HG03342 (cell line): Measurements from ENCODE around the gene TBC1D16.

Experiments used
- ATAC-seq: cut with Tn5 transposase; IDR thresholded peaks from one replicate; pipeline ENCODE4 v1.9.1; 2021; ENCODE audit warnings: mild to moderate bottlenecking, moderate library complexity; ENCODE audit not compliant: unreplicated experiment

Gene TBC1D16

GRCh38 chr17:79916991-79917901 is 118.4 kb downstream of the TBC1D16 start:
- no peak for ATAC-seq

GRCh38 chr17:79916506-79916905 is 119.2 kb downstream of the TBC1D16 start:
- ATAC-seq: no peak

GRCh38 chr17:79915850-79916430 is 119.7 kb downstream of the TBC1D16 start:
- ATAC-seq: no peak

- ATAC-seq: no peak
Observed at GRCh38 chr17:79914813-79915740, 120.6 kb downstream of the TBC1D16 start.

GRCh38 chr17:79913896-79914812 is 121.5 kb downstream of the TBC1D16 start:
- ATAC-seq: no peak

GRCh38 chr17:79913451-79913850 is 122.2 kb downstream of the TBC1D16 start:
- ATAC-seq: no peak

- no peak for ATAC-seq
Observed at GRCh38 chr17:79912552-79913330, 122.9 kb downstream of the TBC1D16 start.

- ATAC-seq: no peak
Observed at GRCh38 chr17:79911430-79912399, 124.0 kb downstream of the TBC1D16 start.

GRCh38 chr17:79910985-79911361 is 124.7 kb downstream of the TBC1D16 start:
- no peak for ATAC-seq

GRCh38 chr17:79909121-79909520 is 126.6 kb downstream of the TBC1D16 start:
- no peak for ATAC-seq

- ATAC-seq: no peak
Observed at GRCh38 chr17:79907850-79908249, 127.8 kb downstream of the TBC1D16 start.

- no peak for ATAC-seq
Observed at GRCh38 chr17:79907217-79907715, 128.4 kb downstream of the TBC1D16 start.

GRCh38 chr17:79905832-79906231 is 129.8 kb downstream of the TBC1D16 start:
- no peak for ATAC-seq

GRCh38 chr17:79904865-79905264 is 130.8 kb downstream of the TBC1D16 start:
- no peak for ATAC-seq

GRCh38 chr17:79902146-79902791 is 133.4 kb downstream of the TBC1D16 start:
- no peak for ATAC-seq

GRCh38 chr17:79901131-79901530 is 134.5 kb downstream of the TBC1D16 start:
- ATAC-seq: no peak

- no peak for ATAC-seq
Observed at GRCh38 chr17:79899584-79899983, 136.1 kb downstream of the TBC1D16 start.
